K562 (cell line): ENCODE data around the gene ASB15. TPM values are rescaled to one million over a fixed set of nuclear protein-coding genes. Genes with fewer than 3 reads are reported as not detected.

Experiments used
- ATAC-seq: fragments of 200-7000 bp; cut with Tn5 transposase; 3 replicates; pipeline ENCODE4 v1.9.1; 2020; ENCODE audit warnings: moderate library complexity
- BruUV-seq: library from RNA; stranded (reverse); fragments of 400-500 nt; replicated peaks from 2 replicates; lab custom pipeline; 2021; lab: Mats Ljungman, UMichigan
- CTCF ChIA-PET: fragments of 300-600 bp; formaldehyde crosslinking; extraction: SDS; loops from one replicate; lab custom pipeline; 2021; ENCODE audit warnings: low intra/inter-chr PET ratio; lab: Yijun Ruan, JAX
- POLR2A ChIA-PET: fragments of 300-600, 350-650 bp; sonication (Branson Sonifier 250); formaldehyde crosslinking; extraction: SDS; loops from one replicate; lab custom pipeline; 2021; ENCODE audit warnings: antibody characterized with exemption, inconsistent platforms; lab: Yijun Ruan, JAX
- DNase-seq, 4 experiments: peaks; one replicate each; pipeline versions ENCODE4 v3.0.0 to v3.0.0-alpha.2; 2011 to 2018; ENCODE audit warnings: low spot score in 3 of 4, mixed read lengths in 3 of 4; ENCODE audit errors: extremely low read depth in 1 of 4
- FAIRE-seq: peaks from 2 replicates; lab custom pipeline; 2011; peaks lifted over from hg19 to GRCh38; lab: Jason Lieb, UNC
- H2AFZ ChIP-seq: 2 replicates; pipeline ENCODE4 v1.6.0; 2011; ENCODE audit warnings: low read depth, low read length, control low read depth, inconsistent platforms
- H3K27ac ChIP-seq: fragments of 200-600 bp; 3 replicates; pipeline ENCODE4 v1.8.0; 2011; ENCODE audit warnings: low read depth, mild to moderate bottlenecking, control low read depth, inconsistent platforms, low read length, moderate library complexity, mixed read lengths; ENCODE audit errors: extremely low read depth
- H3K27me3 ChIP-seq, 2 experiments: fragments of 300-600 bp in 1 of 2; 2 replicates in 1 of 2; 3 replicates in 1 of 2; pipeline versions ENCODE4 v1.6.0 to v1.8.0; 2011; ENCODE audit warnings: inconsistent platforms in 2 of 2, low read length in 2 of 2, mild to moderate bottlenecking in 1 of 2, mixed read lengths in 1 of 2, moderate library complexity in 1 of 2; ENCODE audit not compliant: control insufficient read depth in 2 of 2, insufficient read depth in 2 of 2
- H3K36me3 ChIP-seq: fragments of 300-600 bp; 3 replicates; pipeline ENCODE4 v1.8.0; 2011; ENCODE audit warnings: mild to moderate bottlenecking, low read length, inconsistent platforms; ENCODE audit not compliant: control insufficient read depth, insufficient read depth
- H3K4me1 ChIP-seq, 2 experiments: fragments of 200-600 bp in 1 of 2; replicated peaks in 1 of 2; 2 replicates in 1 of 2; 3 replicates in 1 of 2; pipeline versions ENCODE4 v1.5.1 to v1.8.0; 2011; ENCODE audit warnings: inconsistent platforms in 2 of 2, low read length in 2 of 2, mild to moderate bottlenecking in 1 of 2, mixed read lengths in 1 of 2, moderate library complexity in 1 of 2; ENCODE audit not compliant: control insufficient read depth in 2 of 2, insufficient read depth in 2 of 2
- H3K4me2 ChIP-seq: 2 replicates; pipeline ENCODE4 v1.6.1; 2011; ENCODE audit warnings: low read length, control low read depth, inconsistent platforms, mixed read lengths; ENCODE audit not compliant: insufficient read depth
- H3K4me3 ChIP-seq: fragments of 200-600 bp; sonication (generic), shearing (Covaris generic); 2 replicates; pipeline ENCODE4 v1.5.1; 2016; ENCODE audit warnings: control low read depth, inconsistent platforms
- H3K79me2 ChIP-seq: fragments of 200-600 bp; 3 replicates; pipeline ENCODE4 v1.8.0; 2011; ENCODE audit warnings: low read length, inconsistent platforms; ENCODE audit not compliant: control insufficient read depth, insufficient read depth
- H3K9ac ChIP-seq, 2 experiments: 2 replicates each; pipeline versions ENCODE4 v1.6.0 to v1.6.1; 2011; ENCODE audit warnings: low read depth in 2 of 2, low read length in 2 of 2, control low read depth in 1 of 2, inconsistent platforms in 1 of 2, mild to moderate bottlenecking in 1 of 2, mixed read lengths in 1 of 2; ENCODE audit not compliant: insufficient read depth in 1 of 2
- H3K9me1 ChIP-seq: one replicate; pipeline ENCODE4 v1.6.0; 2011; ENCODE audit warnings: inconsistent platforms, mild to moderate bottlenecking, low read length, moderate library complexity; ENCODE audit not compliant: control insufficient read depth, insufficient read depth
- H3K9me3 ChIP-seq: replicated peaks from 2 replicates; pipeline ENCODE4 v1.5.1; 2011; ENCODE audit warnings: low read depth, low read length, inconsistent platforms; ENCODE audit not compliant: control insufficient read depth, insufficient read depth
- H4K20me1 ChIP-seq: replicated peaks from 2 replicates; pipeline ENCODE4 v1.6.1; 2011; ENCODE audit warnings: low read length, inconsistent platforms, mixed read lengths; ENCODE audit not compliant: control insufficient read depth, insufficient read depth
- C11orf30 ChIP-seq: fragments of 450-650 bp; IDR thresholded peaks from 2 replicates; pipeline ENCODE4 v1.6.1; 2016; ENCODE audit warnings: low read depth, mild to moderate bottlenecking
- CBFA2T2 ChIP-seq: fragments of 450-650 bp; conservative IDR thresholded peaks from 2 replicates; pipeline ENCODE4 v1.6.1; 2017; ENCODE audit warnings: mild to moderate bottlenecking
- CSDE1 ChIP-seq, 2 experiments: fragments of 450-650 bp; IDR thresholded peaks; 2 replicates each; pipeline ENCODE4 v1.6.1; 2016; ENCODE audit warnings: mild to moderate bottlenecking in 1 of 2
- ELF2 ChIP-seq: fragments of 250-450 bp; sonication (Bioruptor Pico); IDR thresholded peaks from 2 replicates; pipeline ENCODE4 v1.5.0; 2021; ENCODE audit warnings: mild to moderate bottlenecking
- EP300 ChIP-seq: IDR thresholded peaks from 2 replicates; pipeline ENCODE4 v1.6.1; 2012; ENCODE audit warnings: low read length, improper control_type of control experiment
- ETV1 ChIP-seq: fragments of 450-650 bp; conservative IDR thresholded peaks from 2 replicates; pipeline ENCODE4 v1.6.1; 2016; ENCODE audit warnings: missing genetic modification characterization, control low read depth, low read depth, missing compliant biosample characterization
- HOXB6 ChIP-seq: fragments of 250-450 bp; sonication (Bioruptor Pico); IDR thresholded peaks from 2 replicates; pipeline ENCODE4 v1.5.1; 2022; ENCODE audit warnings: mild to moderate bottlenecking, borderline replicate concordance
- JUND ChIP-seq, 2 experiments: IDR thresholded peaks; 2 replicates in 1 of 2; 3 replicates in 1 of 2; pipeline ENCODE4 v1.6.1; 2011; ENCODE audit warnings: borderline replicate concordance in 2 of 2, low read depth in 2 of 2, low read length in 2 of 2, improper control_type of control experiment in 1 of 2, missing biosample characterization in 1 of 2, missing genetic modification characterization in 1 of 2, missing genetic modification reagents in 1 of 2
- MAFG ChIP-seq: fragments of 450-650 bp; conservative IDR thresholded peaks from 2 replicates; pipeline ENCODE4 v1.6.1; 2016; ENCODE audit warnings: missing genetic modification characterization, missing compliant biosample characterization
- MAFK ChIP-seq: IDR thresholded peaks from 2 replicates; pipeline ENCODE4 v1.6.1; 2011; ENCODE audit warnings: low read length, improper control_type of control experiment
- MEIS2 ChIP-seq: fragments of 450-650 bp; IDR thresholded peaks from 2 replicates; pipeline ENCODE4 v1.6.1; 2014; ENCODE audit warnings: mild to moderate bottlenecking; ENCODE audit not compliant: partially characterized antibody
- NFE2 ChIP-seq: IDR thresholded peaks from 2 replicates; pipeline ENCODE4 v1.6.1; 2014; ENCODE audit warnings: antibody characterized with exemption, low read depth
- NR2C2 ChIP-seq, 2 experiments: fragments of 200-800 bp in 1 of 2; sonication (Bioruptor generic) in 1 of 2; sonication (generic) in 1 of 2; formaldehyde crosslinking in 1 of 2; IDR thresholded peaks; 2 replicates each; pipeline versions ENCODE4 v1.6.1 to v1.8.0; 2016 to 2022; ENCODE audit warnings: mild to moderate bottlenecking in 1 of 2, missing compliant biosample characterization in 1 of 2, missing genetic modification characterization in 1 of 2, missing genetic modification reagents in 1 of 2
- TARDBP ChIP-seq: fragments of 450-650 bp; IDR thresholded peaks from 2 replicates; pipeline ENCODE4 v1.6.1; 2016
- in situ Hi-C: fragments of 300-500 bp; cut with MboI; formaldehyde crosslinking; loops from 4 replicates; pipeline ENCODE4 v1.15.0; 2018; ENCODE audit warnings: inconsistent platforms, mixed read lengths
- intact Hi-C: fragments of 100-400 bp; cut with micrococcal nuclease; formaldehyde crosslinking; loops from 2 replicates; pipeline ENCODE4 v1.14.2; 2022
- polyA plus RNA-seq, 8 experiments: library from polyadenylated mRNA; depleted of rRNA in 4 of 8; stranded (reverse) in 5 of 8; unstranded in 3 of 8; fragments of >200 nt; fragmentation: Nextera tagmentation in 2 of 8; fragmentation: Illumina TruSeq in 1 of 8; extraction: Ambion mirVana in 2 of 8; extraction: Trizol in 1 of 8; gene quantifications; 2 replicates each; pipeline versions ENCODE4 v1.2.1 to v1.2.3, GENCODE V29; 2011 to 2014; ENCODE audit warnings: inconsistent platforms in 1 of 8, missing spikeins in 1 of 8
- total RNA-seq, 7 experiments: library from RNA; depleted of rRNA in 6 of 7; stranded (reverse); fragments of >200 nt in 6 of 7; fragmentation: Illumina TruSeq in 2 of 7; extraction: Trizol in 2 of 7; gene quantifications; 2 replicates each; pipeline versions ENCODE4 v1.2.1 to v1.2.3, GENCODE V29; 2011 to 2021; ENCODE audit warnings: low replicate concordance in 1 of 7
- TF ChIP-seq, protein P1 (sequence below): fragments of 450-650 bp; IDR thresholded peaks from 2 replicates; pipeline ENCODE4 v1.6.1; 2016
- TF ChIP-seq, protein P2 (sequence below), 2 experiments: IDR thresholded peaks in 1 of 2; conservative IDR thresholded peaks in 1 of 2; 2 replicates each; pipeline ENCODE4 v1.6.1; 2016; ENCODE audit warnings: low read depth in 2 of 2, mild to moderate bottlenecking in 1 of 2, missing compliant biosample characterization in 1 of 2, missing genetic modification characterization in 1 of 2, moderate library complexity in 1 of 2
- TF ChIP-seq, protein P3 (sequence below): fragments of 250-450 bp; sonication (Bioruptor Pico); IDR thresholded peaks from 2 replicates; pipeline ENCODE4 v1.5.0; 2020; ENCODE audit warnings: mild to moderate bottlenecking, borderline replicate concordance

Gene ASB15
- total and polyA plus RNA-seq, 9 of the 15 experiments (the other 6 are each of a cell fraction or from before 2014, with no cell fraction given), result 0.03 to 0.14 (median 0.04) TPM; not detected in 3

DNA sequence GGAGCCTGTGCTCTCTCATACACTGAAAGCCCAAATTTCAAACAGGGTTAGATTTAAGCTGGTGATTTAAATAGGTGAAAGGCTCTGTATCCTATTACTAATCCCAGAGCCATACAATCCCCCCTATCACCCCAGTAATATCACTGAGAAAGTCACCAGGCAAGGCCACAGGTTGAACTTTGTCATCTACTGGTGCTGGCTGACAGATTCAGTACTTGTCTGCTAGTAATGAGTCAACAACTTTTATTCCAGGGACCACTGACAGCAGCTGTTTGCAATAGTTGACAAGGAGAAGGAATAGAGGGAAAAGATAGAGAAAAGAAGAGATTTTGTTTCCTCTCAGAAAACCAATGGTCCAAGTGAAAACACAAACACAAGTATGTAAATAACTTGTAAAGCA is 10.4 kb downstream of the ASB15 start:
- Histone ChIP-seq H3K9me3 (no peaks in the 10 kb centered on the region), H3K4me2 (no peak overlapping the region), H3K27me3 (no peaks in the 10 kb centered on the region), H2AFZ (no peak overlapping the region), H3K27ac (no peak overlapping the region), H3K4me3 (no peak overlapping the region), H3K36me3 (no peaks in the 10 kb centered on the region), H3K9ac (no peak overlapping the region), H3K4me1 (peaks cover 0 to 10% of the 10 kb centered on the region in 2 experiments; a peak in 3 of 5 replicates), H3K9me1 (no peaks in the 10 kb centered on the region), H3K79me2 (no peaks in the 10 kb centered on the region), H4K20me1 (no peaks in the 10 kb centered on the region)
- CTCF ChIA-PET, result no interaction called here
- in situ Hi-C loops, result no loop called here
- no TSS peak for BruUV-seq
- FAIRE-seq (no peak), ATAC-seq (peak; percentile 12; the same call in 1 of the 3 replicates), DNase-seq (peak in 1 of 4 experiments; percentile 21)
- POLR2A ChIA-PET, result interaction anchor here (1.2 kb wide), 1 partner anchor 11 kb away, joined by 3 read pairs; no protein-coding TSS in a partner anchor
- intact Hi-C loops, result no loop called here
- TF ChIP-seq MAFK (peak; percentile 14; the same call in 1 of the 2 replicates), TARDBP (no peak), CBFA2T2 (no peak), MEIS2 (peak; percentile 65), JUND (IDR thresholded peaks at IDR 0.05; ENCODE audit: borderline replicate concordance, low read depth, low read length) (peak; percentile 40; the same call in 1 of the 2 replicates), JUND (tag; IDR thresholded peaks at IDR 0.05; ENCODE audit: borderline replicate concordance, low read depth, low read length) (no peak; the same call in 2 of the 3 replicates), C11orf30 (peak; percentile 57; the same call in 1 of the 2 replicates), NR2C2 (CRISPR knock-in tag; IDR thresholded peaks at IDR 0.05) (no peak), NR2C2 (tag; IDR thresholded peaks at IDR 0.05) (peak; percentile 44; the same call in 1 of the 2 replicates), ETV1 (tag) (0 out of 2 replicates have a peak, but pooled peaks have one; percentile 25), ELF2 (CRISPR knock-in tag) (0 out of 2 replicates have a peak, but pooled peaks have one; percentile 26), MAFG (tag) (0 out of 2 replicates have a peak, but pooled peaks have one; percentile 6), NFE2 (peak; percentile 70), HOXB6 (no peak), CSDE1 (IDR thresholded peaks at IDR 0.05) (no peak), EP300 (peak; percentile 31; the same call in 1 of the 2 replicates)
- TF ChIP-seq, protein P1, sequence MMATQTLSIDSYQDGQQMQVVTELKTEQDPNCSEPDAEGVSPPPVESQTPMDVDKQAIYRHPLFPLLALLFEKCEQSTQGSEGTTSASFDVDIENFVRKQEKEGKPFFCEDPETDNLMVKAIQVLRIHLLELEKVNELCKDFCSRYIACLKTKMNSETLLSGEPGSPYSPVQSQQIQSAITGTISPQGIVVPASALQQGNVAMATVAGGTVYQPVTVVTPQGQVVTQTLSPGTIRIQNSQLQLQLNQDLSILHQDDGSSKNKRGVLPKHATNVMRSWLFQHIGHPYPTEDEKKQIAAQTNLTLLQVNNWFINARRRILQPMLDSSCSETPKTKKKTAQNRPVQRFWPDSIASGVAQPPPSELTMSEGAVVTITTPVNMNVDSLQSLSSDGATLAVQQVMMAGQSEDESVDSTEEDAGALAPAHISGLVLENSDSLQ, result peak; percentile 47
- TF ChIP-seq, protein P2, sequence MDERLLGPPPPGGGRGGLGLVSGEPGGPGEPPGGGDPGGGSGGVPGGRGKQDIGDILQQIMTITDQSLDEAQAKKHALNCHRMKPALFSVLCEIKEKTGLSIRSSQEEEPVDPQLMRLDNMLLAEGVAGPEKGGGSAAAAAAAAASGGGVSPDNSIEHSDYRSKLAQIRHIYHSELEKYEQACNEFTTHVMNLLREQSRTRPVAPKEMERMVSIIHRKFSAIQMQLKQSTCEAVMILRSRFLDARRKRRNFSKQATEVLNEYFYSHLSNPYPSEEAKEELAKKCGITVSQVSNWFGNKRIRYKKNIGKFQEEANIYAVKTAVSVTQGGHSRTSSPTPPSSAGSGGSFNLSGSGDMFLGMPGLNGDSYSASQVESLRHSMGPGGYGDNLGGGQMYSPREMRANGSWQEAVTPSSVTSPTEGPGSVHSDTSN (CRISPR knock-in tag; IDR thresholded peaks at IDR 0.05; ENCODE audit: low read depth), result no peak
- TF ChIP-seq, protein P2 (tag; conservative IDR thresholded peaks at IDR 0.05; ENCODE audit: low read depth), result 0 out of 2 replicates have a peak, but pooled peaks have one; percentile 11
- TF ChIP-seq, protein P3, sequence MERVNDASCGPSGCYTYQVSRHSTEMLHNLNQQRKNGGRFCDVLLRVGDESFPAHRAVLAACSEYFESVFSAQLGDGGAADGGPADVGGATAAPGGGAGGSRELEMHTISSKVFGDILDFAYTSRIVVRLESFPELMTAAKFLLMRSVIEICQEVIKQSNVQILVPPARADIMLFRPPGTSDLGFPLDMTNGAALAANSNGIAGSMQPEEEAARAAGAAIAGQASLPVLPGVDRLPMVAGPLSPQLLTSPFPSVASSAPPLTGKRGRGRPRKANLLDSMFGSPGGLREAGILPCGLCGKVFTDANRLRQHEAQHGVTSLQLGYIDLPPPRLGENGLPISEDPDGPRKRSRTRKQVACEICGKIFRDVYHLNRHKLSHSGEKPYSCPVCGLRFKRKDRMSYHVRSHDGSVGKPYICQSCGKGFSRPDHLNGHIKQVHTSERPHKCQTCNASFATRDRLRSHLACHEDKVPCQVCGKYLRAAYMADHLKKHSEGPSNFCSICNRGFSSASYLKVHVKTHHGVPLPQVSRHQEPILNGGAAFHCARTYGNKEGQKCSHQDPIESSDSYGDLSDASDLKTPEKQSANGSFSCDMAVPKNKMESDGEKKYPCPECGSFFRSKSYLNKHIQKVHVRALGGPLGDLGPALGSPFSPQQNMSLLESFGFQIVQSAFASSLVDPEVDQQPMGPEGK, result no peak
